Measurements from ENCODE around the gene HNRNPLL. TPM values are rescaled to one million over a fixed set of nuclear protein-coding genes. Genes with fewer than 3 reads are reported as not detected.

HNRNPLL gene
- total and polyA plus RNA-seq, 2 of the 8 experiments (the other 6 are each of a cell fraction or from before 2014, with no cell fraction given): 18.6 to 69.3 TPM

- H2BK20ac ChIP-seq (ENCODE audit: low read length): no peak overlapping the region
- no peaks in the 10 kb centered on the region for H3K79me2 ChIP-seq (ENCODE audit: control insufficient read depth in 1 of 2, insufficient read depth in 2 of 2, low read length in 2 of 2)
- no peak overlapping the region for H3K9ac ChIP-seq (replicated peaks in 1 of 4; ENCODE audit: extremely low read depth in 1 of 4, low read depth in 3 of 4, low read length in 3 of 4)
- no peak overlapping the region for H2BK12ac ChIP-seq (ENCODE audit: low read depth, low read length)
- H3K27me3 ChIP-seq (replicated peaks in 1 of 4; ENCODE audit: control insufficient read depth in 3 of 4, extremely low read depth in 1 of 4, insufficient read depth in 3 of 4, low read length in 3 of 4): no peaks in the 10 kb centered on the region
- no peak overlapping the region for H2BK5ac ChIP-seq (ENCODE audit: low read depth, low read length)
- H2BK15ac ChIP-seq (ENCODE audit: low read length): no peak overlapping the region
- H4K5ac ChIP-seq (ENCODE audit: insufficient read length, low read depth, low read length): no peak overlapping the region
- H3K18ac ChIP-seq (ENCODE audit: extremely low read depth, low read length): no peak overlapping the region
- H2AK5ac ChIP-seq (ENCODE audit: low read depth, low read length): no peak overlapping the region
- H3K4me1 ChIP-seq (replicated peaks in 1 of 4; ENCODE audit: control insufficient read depth in 3 of 4, insufficient read depth in 4 of 4, low read length in 3 of 4): peaks cover 2 to 27% (median 7%) of the 10 kb centered on the region in 4 experiments; a peak in 5 of 7 replicates
- no peak overlapping the region for H2AFZ ChIP-seq (ENCODE audit: low read length)
- H3K36me3 ChIP-seq (ENCODE audit: control insufficient read depth in 2 of 4, insufficient read depth in 4 of 4, low read length in 3 of 4): no peaks in the 10 kb centered on the region; a peak in 1 of 8 replicates
- DNase-seq (ENCODE audit: low read depth in 1 of 2, low spot score in 2 of 2) (no peak), FAIRE-seq (no peak)
- no peak overlapping the region for H3K27ac ChIP-seq (ENCODE audit: low read depth, low read length)
- H4K8ac ChIP-seq (ENCODE audit: extremely low read depth, insufficient read depth, low read length): no peak overlapping the region
- ChIA-PET CTCF (ENCODE audit: partially characterized antibody) (interaction anchor here (0.7 to 2.9 kb wide), 4 partner anchors 10 to 180 kb away, joined by 3 to 12 read pairs (median 3); no protein-coding TSS in a partner anchor), POLR2A (ENCODE audit: partially characterized antibody) (interaction anchor here (0.6 to 1.9 kb wide), 7 partner anchors 9 to 234 kb away, joined by 3 to 7 read pairs (median 3); partner anchors contain the start of gene SRSF7)
- no peak overlapping the region for H3K23ac ChIP-seq (ENCODE audit: insufficient read length)
- no peak overlapping the region for H3K4ac ChIP-seq (replicated peaks; ENCODE audit: insufficient read length, low read depth, low read length)
- no peak overlapping the region for H4K91ac ChIP-seq (replicated peaks; ENCODE audit: insufficient read length, low read length)
- H3K4me2 ChIP-seq (ENCODE audit: insufficient read depth in 1 of 2, low read depth in 2 of 2, low read length in 2 of 2): no peak overlapping the region
- H3K56ac ChIP-seq (replicated peaks; ENCODE audit: insufficient read length, low read depth, low read length): no peak overlapping the region
- H3K14ac ChIP-seq (ENCODE audit: insufficient read length): no peak overlapping the region
- no peaks in the 10 kb centered on the region for H3K23me2 ChIP-seq (ENCODE audit: low read depth, low read length)
- no peaks in the 10 kb centered on the region for H3K79me1 ChIP-seq (ENCODE audit: low read depth, low read length)
- no peaks in the 10 kb centered on the region for H4K20me1 ChIP-seq (replicated peaks in 1 of 2; ENCODE audit: control insufficient read depth in 1 of 2, insufficient read depth in 2 of 2, low read length in 2 of 2)
- no peak overlapping the region for H2BK120ac ChIP-seq (replicated peaks; ENCODE audit: low read depth, low read length)
- H3K9me3 ChIP-seq (ENCODE audit: insufficient read depth in 2 of 2, low read depth in 1 of 2, low read length in 1 of 2): no peaks in the 10 kb centered on the region
- no peak overlapping the region for H3K4me3 ChIP-seq (ENCODE audit: extremely low read depth in 1 of 4, insufficient read depth in 2 of 4, low read depth in 3 of 4, low read length in 4 of 4)
- no peak for TF ChIP-seq SIX5 (IDR thresholded peaks at IDR 0.05; ENCODE audit: low read depth, low read length)
- TF ChIP-seq SAP30 (IDR thresholded peaks at IDR 0.05; ENCODE audit: insufficient read depth, insufficient replicate concordance, low read length): no peak
- TF ChIP-seq FOSL1 (IDR thresholded peaks at IDR 0.05; ENCODE audit: insufficient read depth, low read depth, low read length): no peak
- TF ChIP-seq RAD21 (IDR thresholded peaks at IDR 0.05 in 1 of 2, conservative IDR thresholded peaks at IDR 0.05 in 1 of 2; ENCODE audit: low read depth in 2 of 2, low read length in 2 of 2): no peak
- TF ChIP-seq CBX5 (IDR thresholded peaks at IDR 0.05; ENCODE audit: low read depth, low read length): no peak
Measured at GRCh38 chr2:38546064-38546463, 56.7 kb downstream of the HNRNPLL start.

Data from H1 (cell line).